Glutamatergic neuron (in vitro differentiated cells): ENCODE data around the gene PNPLA2. TPM values are rescaled to one million over a fixed set of nuclear protein-coding genes. Genes with fewer than 3 reads are reported as not detected.

ENCODE experiments used
- DNase-seq: peaks from one replicate; pipeline ENCODE4 v3.0.0; 2022
- H3K27ac Mint-ChIP-seq: one replicate; pipeline ENCODE4 v1.8.0; 2020; ENCODE audit warnings: mild to moderate bottlenecking, mixed read lengths, inconsistent platforms; ENCODE audit not compliant: unreplicated experiment
- H3K27me3 Mint-ChIP-seq: one replicate; pipeline ENCODE4 v1.8.0; 2020; ENCODE audit warnings: mild to moderate bottlenecking, moderate library complexity, mixed read lengths, inconsistent platforms; ENCODE audit not compliant: unreplicated experiment
- H3K36me3 Mint-ChIP-seq: one replicate; pipeline ENCODE4 v1.8.0; 2020; ENCODE audit warnings: mild to moderate bottlenecking, mixed read lengths, inconsistent platforms; ENCODE audit not compliant: unreplicated experiment
- H3K4me1 Mint-ChIP-seq: one replicate; pipeline ENCODE4 v1.8.0; 2020; ENCODE audit warnings: mild to moderate bottlenecking, low read depth, mixed read lengths, inconsistent platforms; ENCODE audit not compliant: unreplicated experiment
- H3K4me3 Mint-ChIP-seq: one replicate; pipeline ENCODE4 v1.8.0; 2020; ENCODE audit warnings: mild to moderate bottlenecking, mixed read lengths, inconsistent platforms; ENCODE audit not compliant: unreplicated experiment
- H3K9me3 Mint-ChIP-seq: one replicate; pipeline ENCODE4 v1.8.0; 2020; ENCODE audit warnings: mild to moderate bottlenecking, moderate library complexity, mixed read lengths, inconsistent platforms; ENCODE audit not compliant: unreplicated experiment
- CTCF ChIP-seq: fragments of 200-600 bp; sonication (generic); IDR thresholded peaks from one replicate; pipeline ENCODE4 v1.5.0; 2021; ENCODE audit not compliant: partially characterized antibody, unreplicated experiment
- total RNA-seq: library from RNA; stranded (reverse); fragmentation: NEBNext Ultra II Directional; extraction: Animal tissue kit (Norgen Biotek cat#: 25700); gene quantifications from one replicate; pipeline ENCODE4 v1.2.1, GENCODE V29; 2021; ENCODE audit not compliant: unreplicated experiment

PNPLA2 gene
- total RNA-seq, 1 donor from 2014 or later: 32.3 TPM

DNA sequence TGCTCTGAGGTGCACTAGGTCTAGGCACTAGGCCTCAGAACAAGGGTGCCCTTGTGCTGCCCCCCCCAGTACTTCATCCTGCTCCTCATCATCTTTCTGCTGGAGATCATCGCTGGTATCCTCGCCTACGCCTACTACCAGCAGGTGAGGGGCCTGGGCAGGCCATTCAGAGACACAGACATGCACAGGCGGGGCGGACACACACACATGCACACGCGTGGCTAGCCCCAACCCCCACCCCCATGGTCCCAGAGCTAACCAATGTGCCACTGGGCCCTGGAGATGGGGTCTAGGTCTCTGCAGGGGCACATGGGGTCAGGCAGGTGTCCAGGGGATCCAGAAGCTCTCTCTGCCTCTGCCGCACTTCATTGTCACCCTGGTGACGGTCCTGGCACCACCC lies 18.0 kb downstream of the PNPLA2 start:
- peaks cover 28% of the 10 kb centered on the region for H3K9me3 Mint-ChIP-seq
- no peaks in the 10 kb centered on the region for H3K36me3 Mint-ChIP-seq
- DNase-seq: no peak
- peaks cover 20% of the 10 kb centered on the region for H3K4me1 Mint-ChIP-seq
- no peak for TF ChIP-seq CTCF
- H3K27ac Mint-ChIP-seq: no peak overlapping the region
- no peak overlapping the region for H3K4me3 Mint-ChIP-seq
- H3K27me3 Mint-ChIP-seq: peaks cover 24% of the 10 kb centered on the region

- no peak for DNase-seq
- H3K9me3 Mint-ChIP-seq: peaks cover 26% of the 10 kb centered on the region
- peak overlapping the region; percentile 97 for H3K27ac Mint-ChIP-seq
- peak overlapping the region; percentile 7 for H3K4me3 Mint-ChIP-seq
- no peaks in the 10 kb centered on the region for H3K36me3 Mint-ChIP-seq
- peaks cover 23% of the 10 kb centered on the region for H3K27me3 Mint-ChIP-seq
- no peak for TF ChIP-seq CTCF
- H3K4me1 Mint-ChIP-seq: peaks cover 18% of the 10 kb centered on the region
Measured at GRCh38 chr11:837189-837989, 18.7 kb downstream of the PNPLA2 start.

DNA sequence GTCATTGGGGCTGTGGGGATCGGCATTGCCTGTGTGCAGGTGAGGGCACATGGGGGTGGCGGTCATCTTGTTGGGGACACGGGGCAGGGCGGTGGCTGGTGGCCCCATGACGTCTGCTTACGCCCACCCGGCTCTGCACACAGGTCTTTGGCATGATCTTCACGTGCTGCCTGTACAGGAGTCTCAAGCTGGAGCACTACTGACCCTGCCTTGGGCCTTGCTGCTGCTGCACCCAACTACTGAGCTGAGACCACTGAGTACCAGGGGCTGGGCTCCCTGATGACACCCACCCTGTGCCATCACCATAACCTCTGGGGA lies 19.2 kb downstream of the PNPLA2 start:
- no peaks in the 10 kb centered on the region for H3K36me3 Mint-ChIP-seq
- peak overlapping the region; percentile 97 for H3K27ac Mint-ChIP-seq
- H3K27me3 Mint-ChIP-seq: peaks cover 23% of the 10 kb centered on the region
- peaks cover 26% of the 10 kb centered on the region for H3K9me3 Mint-ChIP-seq
- peaks cover 18% of the 10 kb centered on the region for H3K4me1 Mint-ChIP-seq
- DNase-seq: no peak
- no peak for TF ChIP-seq CTCF
- H3K4me3 Mint-ChIP-seq: no peak overlapping the region

- TF ChIP-seq CTCF: peak; percentile 60
- Mint-ChIP-seq H3K4me3 (peak overlapping the region; percentile 70), H3K36me3 (no peaks in the 10 kb centered on the region), H3K27ac (peak overlapping the region; percentile 97), H3K9me3 (peaks cover 28% of the 10 kb centered on the region), H3K27me3 (peaks cover 23% of the 10 kb centered on the region), H3K4me1 (peaks cover 18% of the 10 kb centered on the region)
- peak; percentile 69 for DNase-seq
Measured at GRCh38 chr11:838441-839279, 19.9 kb downstream of the PNPLA2 start.

GRCh38 chr11:839280-839623 lies 20.5 kb downstream of the PNPLA2 start:
- no peak for TF ChIP-seq CTCF
- H3K4me1 Mint-ChIP-seq: peaks cover 18% of the 10 kb centered on the region
- no peaks in the 10 kb centered on the region for H3K36me3 Mint-ChIP-seq
- no peak overlapping the region for H3K4me3 Mint-ChIP-seq
- peaks cover 17% of the 10 kb centered on the region for H3K27me3 Mint-ChIP-seq
- DNase-seq: no peak
- peak overlapping the region; percentile 97 for H3K27ac Mint-ChIP-seq
- H3K9me3 Mint-ChIP-seq: peaks cover 26% of the 10 kb centered on the region
